Dermis microvascular lymphatic vessel endothelial cell (primary cell): ENCODE results near the gene PCNP. TPM values are rescaled to one million over a fixed set of nuclear protein-coding genes. Genes with fewer than 3 reads are reported as not detected.
"Not testable (repeated sequence)": the region's sequence is repeated elsewhere in the genome, so short reads cannot be mapped to it uniquely, and the experiment has no call there.

ENCODE experiments used
- DNase-seq, 2 donors: peaks; one replicate each; pipeline versions ENCODE4 v3.0.0 to v3.0.0-alpha.2; 2010; ENCODE audit warnings: low read depth in 2 of 2
- total RNA-seq: library from RNA; depleted of rRNA; stranded (reverse); fragments of >200 nt; gene quantifications from 2 replicates; pipeline ENCODE4 v1.2.1, GENCODE V29; 2014

Gene PCNP
- 57.0 and 62.5 TPM in 2 replicates for total RNA-seq

DNA sequence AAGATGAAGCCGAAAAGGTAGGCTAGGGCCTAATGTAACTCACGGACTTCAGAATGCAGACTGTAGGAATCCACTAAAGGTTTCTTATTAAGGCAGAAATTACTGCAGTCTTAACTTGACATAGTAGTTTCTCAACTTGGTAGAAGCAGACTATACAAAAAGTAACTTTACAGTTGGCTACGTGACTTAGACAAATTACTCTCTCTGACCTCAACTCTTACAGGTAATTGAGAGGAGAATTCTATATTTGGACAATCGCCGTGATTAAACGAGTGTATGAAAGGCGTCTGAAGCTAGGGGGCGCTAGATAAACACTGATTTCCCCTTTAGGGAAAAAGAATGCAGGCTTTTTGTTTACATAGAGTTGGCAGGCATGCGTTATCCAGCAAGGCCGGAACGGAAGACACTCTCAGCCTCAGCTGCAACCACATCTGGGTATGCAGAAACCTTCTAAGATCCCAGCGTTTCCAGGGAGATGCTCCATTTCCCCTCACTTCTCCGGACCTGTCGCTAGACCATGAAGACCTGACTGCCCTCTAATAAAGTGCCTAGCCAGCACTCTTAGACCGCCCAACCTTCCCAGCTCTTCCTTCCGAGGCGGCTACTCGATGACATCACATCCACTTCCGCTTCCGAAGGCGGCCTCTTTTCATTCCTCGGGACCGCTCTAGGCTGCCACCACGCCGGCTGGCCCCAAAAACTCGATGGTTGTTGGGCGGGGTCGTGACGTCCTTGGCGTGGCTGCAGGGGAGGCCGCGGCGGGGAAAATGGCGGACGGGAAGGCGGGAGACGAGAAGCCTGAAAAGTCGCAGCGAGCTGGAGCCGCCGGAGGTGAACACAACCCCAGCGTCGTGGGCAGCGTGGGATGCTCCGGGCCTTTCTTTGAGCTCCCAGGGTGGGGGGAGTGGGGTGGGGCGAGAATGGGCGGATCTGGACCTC is at the start of gene PCNP:
PCNP (plus strand) TSS at position 732 of the 939 bp plus-strand sequence; CDS start at position 768, 36 bp downstream.
- peak; percentile 98 to 100 for DNase-seq

GRCh38 chr3:101527441-101527840 is 46.5 kb upstream of the PCNP start:
- DNase-seq, result no peak

DNA sequence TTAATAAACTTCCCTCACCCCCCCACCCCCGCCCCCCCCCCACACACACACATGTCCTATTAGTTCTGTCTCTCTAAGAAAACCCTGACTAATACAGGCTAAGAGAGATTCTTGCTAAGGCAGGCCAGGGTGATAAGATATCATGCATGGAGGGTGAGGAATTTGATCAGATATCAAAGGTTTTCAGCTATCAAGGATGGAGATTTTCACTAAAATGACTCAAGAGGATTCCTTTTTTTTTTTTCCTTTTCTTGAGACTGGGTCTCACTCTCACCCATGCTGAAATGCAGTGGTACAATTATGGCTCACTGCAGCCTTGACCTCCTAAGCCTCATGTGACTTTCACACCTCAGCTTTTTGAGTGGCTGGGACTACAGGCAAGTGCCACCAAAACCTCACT is 46.1 kb upstream of the PCNP start:
- DNase-seq, result no peak

DNA sequence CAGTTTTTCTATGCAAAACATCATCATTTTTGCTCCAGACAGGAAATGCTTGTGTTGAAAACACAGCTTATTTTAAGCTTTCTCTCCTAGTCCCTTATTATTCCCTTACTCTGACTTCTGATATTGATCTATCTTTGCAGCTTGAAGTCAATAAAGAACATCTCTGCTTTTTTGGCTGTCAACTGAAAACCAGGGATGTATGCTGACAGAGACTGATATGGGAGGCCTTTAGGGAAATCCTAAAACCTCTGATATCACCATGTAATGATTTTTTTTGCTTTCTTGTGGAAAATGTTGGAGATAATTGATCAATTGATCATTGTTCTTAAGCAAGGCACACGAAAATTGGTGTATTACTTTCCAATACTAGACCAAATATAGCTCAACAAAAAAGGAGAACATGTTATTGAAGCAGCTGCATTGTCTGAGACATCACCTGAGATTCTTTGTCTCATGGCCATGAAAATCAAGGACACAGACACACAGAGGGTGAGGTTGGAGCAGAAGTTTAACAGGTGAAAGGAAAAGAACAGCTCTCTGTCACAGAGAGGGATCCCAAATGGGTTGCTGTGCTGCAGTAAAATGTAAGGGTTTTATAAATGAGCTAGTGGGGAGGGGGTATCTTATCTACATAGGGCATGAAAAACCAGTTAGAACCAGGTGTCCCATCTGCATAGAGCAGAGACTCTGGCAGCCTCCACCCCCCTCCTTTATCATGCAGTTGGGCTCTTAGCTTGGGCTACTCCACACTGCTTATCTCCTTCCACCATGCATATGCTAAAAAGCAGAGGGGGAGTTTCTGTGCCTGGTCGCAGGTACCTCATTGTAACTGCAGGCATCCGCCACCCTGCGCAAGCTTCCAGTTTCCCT is 43.9 kb upstream of the PCNP start:
- no peak for DNase-seq

DNA sequence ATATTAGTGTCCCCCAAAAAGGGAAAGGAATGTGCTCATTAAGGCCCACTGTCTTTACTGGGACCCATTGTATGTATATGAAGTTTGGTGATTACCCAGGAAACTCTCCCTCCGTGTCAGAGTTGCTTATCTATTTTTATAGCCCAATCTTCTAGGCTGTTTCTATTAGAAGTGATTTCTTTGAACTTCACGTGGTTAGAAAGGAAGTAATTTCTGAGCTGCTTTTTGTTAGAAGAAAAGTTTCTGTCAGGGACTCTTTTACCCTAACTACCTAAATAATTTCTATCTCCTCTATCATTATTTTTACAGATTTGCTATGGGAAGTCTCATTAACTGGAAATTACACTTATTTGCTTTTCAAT is 43.3 kb upstream of the PCNP start:
- DNase-seq, result no peak

- DNase-seq, result peak in 1 of 2 donors; percentile 24
These were observed 42.4 kb upstream of the PCNP start for GRCh38 chr3:101531473-101532086.

DNA sequence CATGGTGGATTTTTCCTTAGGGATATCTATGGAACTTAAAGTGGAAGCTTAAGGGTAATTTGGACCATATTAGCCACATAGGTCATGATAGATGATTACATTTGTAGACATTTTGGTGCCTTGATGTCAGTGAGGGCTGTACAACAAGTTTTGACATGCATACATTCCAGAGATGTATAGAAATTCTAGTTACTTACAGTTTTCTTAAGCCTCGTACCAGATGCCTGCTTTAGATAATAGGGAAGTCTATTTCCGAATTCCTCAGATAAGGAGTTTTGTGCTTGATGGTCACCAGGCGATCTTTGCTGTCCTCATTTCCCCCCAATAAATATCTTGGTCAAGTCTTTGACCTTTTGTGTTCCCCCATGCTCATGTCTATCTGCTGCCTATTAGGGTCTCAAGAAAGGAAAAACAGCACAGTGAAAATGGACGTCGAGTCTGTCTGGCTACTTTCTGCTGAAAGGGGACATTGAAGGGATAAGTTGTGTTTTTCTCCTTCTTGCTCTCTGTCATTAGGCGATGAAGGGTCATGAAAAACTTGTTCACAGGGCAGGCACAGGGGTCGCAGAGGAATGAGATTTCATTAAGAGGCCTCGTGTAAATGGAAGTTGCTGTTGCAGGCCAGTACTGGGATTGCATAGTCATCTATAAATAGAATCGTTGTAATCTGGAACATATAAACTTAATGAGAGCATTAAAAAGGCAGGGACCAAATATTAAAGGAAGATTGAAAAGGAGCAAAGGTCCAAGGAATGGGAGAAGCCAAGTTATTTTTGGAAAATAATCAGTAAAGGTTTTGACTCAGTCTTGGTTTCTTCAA is 41.0 kb upstream of the PCNP start:
- no peak for DNase-seq

- no peak for DNase-seq
These were observed 40.4 kb upstream of the PCNP start for GRCh38 chr3:101533603-101533968.

- DNase-seq, result no peak
These were observed 38.8 kb upstream of the PCNP start for GRCh38 chr3:101535221-101535620.

- no peak for DNase-seq
These were observed 37.7 kb upstream of the PCNP start for GRCh38 chr3:101536266-101536665.

DNA sequence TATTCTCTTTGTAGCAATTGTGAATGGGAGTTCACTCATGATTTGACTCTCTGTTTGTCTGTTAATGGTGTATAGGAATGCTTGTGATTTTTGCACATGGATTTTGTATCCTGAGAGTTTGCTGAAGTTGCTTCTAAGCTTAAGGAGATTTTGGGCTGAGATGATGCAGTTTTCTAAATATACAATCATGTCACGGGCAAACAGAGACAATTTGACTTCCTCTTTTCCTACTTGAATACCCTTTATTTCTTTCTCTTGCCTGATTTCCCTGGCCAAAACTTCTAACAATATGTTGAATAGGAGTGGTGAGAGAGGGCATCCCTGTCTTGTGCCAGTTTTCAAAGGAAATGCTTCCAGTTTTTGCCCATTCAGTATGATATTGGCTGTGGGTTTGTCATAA is 37.0 kb upstream of the PCNP start:
- DNase-seq, result not testable (repeated sequence)

- DNase-seq, result no peak
These were observed 31.0 kb upstream of the PCNP start for GRCh38 chr3:101542957-101543356.

DNA sequence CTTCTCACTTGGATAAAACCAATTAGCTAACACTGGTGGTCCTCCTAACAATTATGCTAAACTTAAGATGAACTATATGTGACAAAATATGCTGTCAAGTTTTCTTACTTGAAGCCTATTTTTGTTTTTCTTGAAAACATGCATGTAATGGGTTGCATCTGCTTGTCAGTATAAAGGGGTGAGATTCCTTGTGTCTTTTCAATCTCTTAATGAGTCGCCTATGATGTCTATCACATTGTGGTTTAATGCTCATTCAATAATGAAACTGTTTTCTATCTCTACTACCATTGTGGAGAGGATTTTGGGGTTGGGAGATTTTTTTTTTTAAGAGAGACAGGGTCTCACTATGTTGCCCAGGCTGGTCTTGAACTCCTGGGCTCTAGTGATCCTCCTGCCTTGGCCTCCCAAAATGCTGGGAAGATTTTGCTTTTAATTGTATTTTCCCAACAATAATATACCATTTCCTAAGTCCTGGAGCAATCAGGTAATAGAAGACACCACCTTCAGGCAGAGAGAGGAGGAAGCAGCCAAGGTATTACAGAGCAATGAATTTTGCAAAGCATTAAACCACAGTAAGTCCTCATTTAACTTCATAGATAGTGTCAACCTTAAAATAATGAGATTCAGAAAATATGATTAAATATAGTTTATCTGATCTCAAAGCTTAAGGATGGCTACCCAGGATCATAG is 29.7 kb upstream of the PCNP start:
- DNase-seq, result peak in 1 of 2 donors; percentile 5

GRCh38 chr3:101548527-101549105 is 25.4 kb upstream of the PCNP start:
- no peak for DNase-seq

- DNase-seq, result no peak
These were observed 24.5 kb upstream of the PCNP start for GRCh38 chr3:101549473-101549872.

DNA sequence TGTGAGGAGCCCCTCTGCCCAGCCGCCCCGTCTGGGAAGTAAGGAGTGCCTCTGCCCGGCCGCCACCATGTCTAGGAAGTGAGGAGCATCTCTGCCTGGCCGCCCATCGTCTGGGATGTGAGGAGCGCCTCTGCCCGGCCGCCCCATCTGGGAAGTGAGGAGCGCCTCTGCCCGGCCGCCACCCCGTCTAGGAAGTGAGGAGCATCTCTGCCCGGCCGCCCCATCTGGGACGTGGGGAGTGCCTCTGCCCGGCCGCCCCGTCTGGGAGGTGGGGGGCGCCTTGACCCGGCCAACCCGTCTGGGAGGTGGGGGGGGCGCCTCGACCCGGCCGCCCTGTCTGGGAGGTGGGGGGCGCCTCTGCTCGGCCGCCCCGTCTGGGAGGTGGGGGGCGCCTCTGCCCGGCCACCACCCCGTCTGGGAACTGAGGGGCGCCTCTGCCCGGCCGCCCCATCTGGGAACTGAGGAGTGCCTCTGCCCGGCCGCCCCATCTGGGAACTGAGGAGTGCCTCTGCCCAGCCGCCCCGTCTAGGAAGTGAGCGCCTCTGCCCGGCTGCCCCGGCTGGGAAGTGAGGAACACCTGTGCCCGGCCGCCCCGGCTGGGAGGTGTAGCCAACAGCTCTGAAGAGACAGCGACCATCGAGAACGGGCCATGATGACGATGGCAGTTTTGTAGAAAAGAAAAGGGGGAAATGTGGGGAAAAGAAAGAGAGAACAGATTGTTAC is 22.5 kb upstream of the PCNP start:
- not testable (repeated sequence) for DNase-seq

DNA sequence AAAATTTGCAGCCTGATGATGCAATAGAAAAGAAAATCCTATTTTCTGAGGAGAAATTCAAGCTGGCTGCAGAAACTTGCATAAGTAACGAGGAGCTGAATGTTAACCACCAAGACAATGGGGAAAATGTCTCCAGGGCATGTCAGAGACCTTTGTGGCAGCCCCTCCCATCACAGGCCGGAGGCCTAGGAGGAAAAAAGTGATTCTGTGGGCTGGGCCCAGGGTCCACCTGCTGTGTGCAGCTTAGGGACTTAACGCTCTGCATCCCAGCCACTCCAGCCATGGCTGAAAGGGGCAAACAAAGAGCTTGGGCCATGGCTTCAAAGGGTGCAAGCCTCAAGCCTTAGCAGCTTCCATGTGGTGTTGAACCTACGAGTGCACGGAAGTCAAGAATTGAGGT is 20.6 kb upstream of the PCNP start:
- DNase-seq, result not testable (repeated sequence)

GRCh38 chr3:101556064-101556463 is 17.9 kb upstream of the PCNP start:
- no peak for DNase-seq

- DNase-seq, result peak; percentile 81 to 94
These were observed 12.2 kb upstream of the PCNP start, which contains the start of gene TRMT10C for GRCh38 chr3:101561630-101562328. Gene TRMT10C, plus strand, starts transcription at chr3:101561868. Its CDS starts 2,914 bp downstream, at chr3:101564782.
